H9 (cell line): ENCODE results near the gene VRK3. TPM values are rescaled to one million over a fixed set of nuclear protein-coding genes. Genes with fewer than 3 reads are reported as not detected.
A peak's percentile ranks its signal among the peaks of the same experiment; 100 is the strongest.

ENCODE experiments used
- DNase-seq: peaks from one replicate; pipeline ENCODE4 v3.0.0-alpha.2; 2017
- H2AFZ ChIP-seq: one replicate; pipeline ENCODE4 v1.6.1; 2013; ENCODE audit warnings: mild to moderate bottlenecking, low read length, control low read depth, moderate library complexity
- H2AK5ac ChIP-seq: 2 replicates; pipeline ENCODE4 v1.6.1; 2013; ENCODE audit warnings: low read length, control low read depth, mixed read lengths; ENCODE audit not compliant: insufficient read length
- H2BK120ac ChIP-seq: one replicate; pipeline ENCODE4 v1.6.1; 2013; ENCODE audit warnings: low read depth, mild to moderate bottlenecking, low read length, control low read depth, inconsistent platforms; ENCODE audit not compliant: poor library complexity, severe bottlenecking
- H2BK12ac ChIP-seq: 2 replicates; pipeline ENCODE4 v1.6.1; 2013; ENCODE audit warnings: low read length, control low read depth, mixed read lengths, low read depth; ENCODE audit not compliant: insufficient read length
- H2BK15ac ChIP-seq: 2 replicates; pipeline ENCODE4 v1.6.1; 2013; ENCODE audit warnings: low read depth, low read length, control low read depth
- H2BK20ac ChIP-seq: one replicate; pipeline ENCODE4 v1.6.1; 2013; ENCODE audit warnings: low read depth, mild to moderate bottlenecking, low read length, control low read depth, inconsistent platforms; ENCODE audit not compliant: poor library complexity, severe bottlenecking
- H2BK5ac ChIP-seq: 2 replicates; pipeline ENCODE4 v1.6.1; 2013; ENCODE audit warnings: low read length, control low read depth, mixed read lengths; ENCODE audit not compliant: insufficient read length
- H3K14ac ChIP-seq: 2 replicates; pipeline ENCODE4 v1.6.1; 2013; ENCODE audit warnings: low read length, control low read depth; ENCODE audit not compliant: insufficient read depth
- H3K18ac ChIP-seq: 2 replicates; pipeline ENCODE4 v1.6.1; 2013; ENCODE audit warnings: low read depth, mild to moderate bottlenecking, mixed read lengths, low read length, control low read depth; ENCODE audit not compliant: insufficient read length
- H3K23ac ChIP-seq: 2 replicates; pipeline ENCODE4 v1.6.1; 2013; ENCODE audit warnings: low read length, control low read depth, mixed read lengths, low read depth; ENCODE audit not compliant: insufficient read length
- H3K23me2 ChIP-seq: 2 replicates; pipeline ENCODE4 v1.6.1; 2013; ENCODE audit warnings: low read depth, mild to moderate bottlenecking, mixed read lengths, low read length, control low read depth; ENCODE audit not compliant: insufficient read length, poor library complexity, severe bottlenecking
- H3K27ac ChIP-seq: 2 replicates; pipeline ENCODE4 v1.5.1; 2013; ENCODE audit warnings: low read length, control low read depth, mixed read lengths, low read depth; ENCODE audit not compliant: insufficient read length
- H3K27me3 ChIP-seq: 2 replicates; pipeline ENCODE4 v1.6.1; 2013; ENCODE audit warnings: low read length, control low read depth, inconsistent platforms; ENCODE audit not compliant: insufficient read depth
- H3K4ac ChIP-seq: 2 replicates; pipeline ENCODE4 v1.6.1; 2013; ENCODE audit warnings: low read depth, mild to moderate bottlenecking, control low read depth, inconsistent platforms, low read length, moderate library complexity
- H3K4me1 ChIP-seq: 2 replicates; pipeline ENCODE4 v1.6.1; 2013; ENCODE audit warnings: low read length, control low read depth, inconsistent platforms; ENCODE audit not compliant: insufficient read depth
- H3K4me2 ChIP-seq: 2 replicates; pipeline ENCODE4 v1.6.1; 2013; ENCODE audit warnings: low read length, control low read depth, mixed read lengths; ENCODE audit not compliant: insufficient read length, insufficient read depth
- H3K56ac ChIP-seq: 2 replicates; pipeline ENCODE4 v1.6.1; 2013; ENCODE audit warnings: low read depth, mild to moderate bottlenecking, mixed read lengths, low read length, control low read depth; ENCODE audit not compliant: insufficient read length
- H3K79me1 ChIP-seq: 2 replicates; pipeline ENCODE4 v1.6.1; 2013; ENCODE audit warnings: low read depth, mild to moderate bottlenecking, moderate library complexity, low read length, control low read depth, inconsistent platforms; ENCODE audit not compliant: insufficient read depth, poor library complexity, severe bottlenecking
- H3K79me2 ChIP-seq: 2 replicates; pipeline ENCODE4 v1.6.1; 2013; ENCODE audit warnings: low read length, control low read depth, inconsistent platforms; ENCODE audit not compliant: insufficient read depth
- H3K9ac ChIP-seq: 2 replicates; pipeline ENCODE4 v1.6.1; 2013; ENCODE audit warnings: low read length, control low read depth, mixed read lengths; ENCODE audit not compliant: insufficient read length; ENCODE audit errors: extremely low read depth
- H3K9me3 ChIP-seq: one replicate; pipeline ENCODE4 v1.6.1; 2013; ENCODE audit warnings: low read depth, low read length, inconsistent platforms; ENCODE audit not compliant: control insufficient read depth
- H3T11ph ChIP-seq: one replicate; pipeline ENCODE4 v1.6.1; 2013; ENCODE audit warnings: mild to moderate bottlenecking, low read length, control low read depth, inconsistent platforms
- H4K20me1 ChIP-seq: one replicate; pipeline ENCODE4 v1.6.1; 2013; ENCODE audit not compliant: control insufficient read depth, insufficient read length, insufficient read depth
- H4K5ac ChIP-seq: 2 replicates; pipeline ENCODE4 v1.6.1; 2013; ENCODE audit warnings: low read depth, mild to moderate bottlenecking, mixed read lengths, low read length, control low read depth; ENCODE audit not compliant: insufficient read length
- H4K8ac ChIP-seq: replicated peaks from 2 replicates; pipeline ENCODE4 v1.6.1; 2013; ENCODE audit warnings: low read length, control low read depth, mixed read lengths, low read depth; ENCODE audit not compliant: insufficient read length
- H4K91ac ChIP-seq: 2 replicates; pipeline ENCODE4 v1.6.1; 2013; ENCODE audit warnings: low read depth, mild to moderate bottlenecking, moderate library complexity, mixed read lengths, low read length, control low read depth; ENCODE audit not compliant: insufficient read length
- H3K27ac Mint-ChIP-seq, 3 experiments: 2 replicates in 2 of 3; 3 replicates in 1 of 3; pipeline ENCODE4 v1.8.0; 2020 to 2021; ENCODE audit warnings: mixed read lengths in 3 of 3, mild to moderate bottlenecking in 1 of 3, moderate library complexity in 1 of 3
- H3K27me3 Mint-ChIP-seq: 2 replicates; pipeline ENCODE4 v1.8.0; 2021; ENCODE audit warnings: low read depth, mild to moderate bottlenecking, moderate library complexity, mixed read lengths
- H3K36me3 Mint-ChIP-seq, 3 experiments: 2 replicates in 2 of 3; 3 replicates in 1 of 3; pipeline ENCODE4 v1.8.0; 2020 to 2021; ENCODE audit warnings: low read depth in 3 of 3, mixed read lengths in 3 of 3; ENCODE audit not compliant: insufficient read depth in 1 of 3
- H3K4me1 Mint-ChIP-seq, 2 experiments: 2 replicates each; pipeline ENCODE4 v1.8.0; 2020; ENCODE audit warnings: mixed read lengths in 2 of 2
- H3K4me3 Mint-ChIP-seq, 2 experiments: 2 replicates in 1 of 2; 3 replicates in 1 of 2; pipeline ENCODE4 v1.8.0; 2020 to 2021; ENCODE audit warnings: mild to moderate bottlenecking in 2 of 2, mixed read lengths in 2 of 2, moderate library complexity in 1 of 2
- H3K9me3 Mint-ChIP-seq, 2 experiments: 2 replicates in 1 of 2; 3 replicates in 1 of 2; pipeline ENCODE4 v1.8.0; 2020; ENCODE audit warnings: mild to moderate bottlenecking in 2 of 2, mixed read lengths in 2 of 2, moderate library complexity in 1 of 2
- WGBS: extraction: QIAGEN DNeasy Blood & Tissue Kit; methylation state at CpG from one replicate; pipeline ENCODE4 v1.1.7; 2013; ENCODE audit warnings: missing lambda C conversion rate, low lambda C conversion rate, mixed read lengths; ENCODE audit not compliant: insufficient read length; ENCODE audit errors: extremely low coverage; 5-methylcytosine and 5-hydroxymethylcytosine counted together
- total RNA-seq: library from RNA; stranded (reverse); gene quantifications from 2 replicates; pipeline ENCODE4 v1.2.1, GENCODE V29; 2021
- TF ChIP-seq, protein P1 (sequence below): fragments of 200-600 bp; sonication (generic); conservative IDR thresholded peaks from 3 replicates; pipeline ENCODE4 v1.8.0; 2021; ENCODE audit warnings: antibody characterized with exemption, mild to moderate bottlenecking

VRK3 gene
- total RNA-seq, 1 experiment from 2014 or later = 33.5 TPM

DNA sequence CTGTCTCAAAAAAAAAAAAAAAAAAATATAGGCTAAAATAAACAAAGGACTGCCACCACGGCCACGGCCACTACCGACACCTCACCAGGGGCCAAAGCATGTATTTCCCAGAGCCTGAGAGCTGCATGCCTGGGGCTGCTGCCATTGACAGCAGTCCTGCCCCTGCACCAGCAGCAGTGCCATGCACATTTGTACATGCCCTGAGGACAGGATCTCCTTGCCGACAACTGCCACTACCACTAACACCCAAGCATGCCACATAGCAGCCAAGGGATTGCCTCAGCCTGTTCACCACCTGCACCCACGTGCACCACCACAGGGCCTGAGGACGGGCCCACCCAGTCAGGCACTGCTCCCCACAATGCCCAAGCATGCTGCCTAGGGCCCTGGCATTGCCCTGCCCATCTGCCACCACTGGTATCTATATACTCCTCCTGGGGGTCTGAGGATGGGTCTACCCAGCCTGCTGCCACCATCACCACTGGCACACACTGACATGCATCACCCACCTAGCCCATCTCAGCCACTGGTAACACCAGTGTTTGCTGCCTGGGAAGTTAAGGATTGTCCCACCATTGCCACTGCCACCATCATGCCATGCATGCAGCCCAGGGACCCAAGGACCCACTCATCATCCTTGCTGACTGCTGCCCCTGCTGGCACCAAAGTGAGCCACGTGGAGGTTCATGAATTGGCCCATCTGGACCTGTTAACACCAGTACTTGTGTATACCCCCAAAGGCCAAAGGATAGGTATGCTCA lies 85.3 kb downstream of the VRK3 start:
- Histone ChIP-seq H2BK20ac (no peak overlapping the region), H2BK120ac (no peak overlapping the region), H3K4me1 (no peaks in the 10 kb centered on the region), H2AFZ (no peak overlapping the region), H4K8ac (no peak overlapping the region), H4K91ac (no peak overlapping the region), H3K79me2 (no peaks in the 10 kb centered on the region), H2BK5ac (no peak overlapping the region), H2BK12ac (no peak overlapping the region), H4K20me1 (no peaks in the 10 kb centered on the region), H2BK15ac (no peak overlapping the region), H3K79me1 (no peaks in the 10 kb centered on the region), H3K4me2 (no peak overlapping the region), H3K9me3 (no peaks in the 10 kb centered on the region), H3K23ac (no peak overlapping the region), H3K27me3 (no peaks in the 10 kb centered on the region), H3K18ac (no peak overlapping the region), H3K27ac (no peak overlapping the region), H3K14ac (no peak overlapping the region), H2AK5ac (no peak overlapping the region), H3K56ac (no peak overlapping the region), H3K9ac (no peak overlapping the region), H4K5ac (no peak overlapping the region), H3K23me2 (no peaks in the 10 kb centered on the region), H3T11ph (no peak overlapping the region), H3K4ac (no peak overlapping the region)
- DNase-seq = no peak
- TF ChIP-seq, protein P1, sequence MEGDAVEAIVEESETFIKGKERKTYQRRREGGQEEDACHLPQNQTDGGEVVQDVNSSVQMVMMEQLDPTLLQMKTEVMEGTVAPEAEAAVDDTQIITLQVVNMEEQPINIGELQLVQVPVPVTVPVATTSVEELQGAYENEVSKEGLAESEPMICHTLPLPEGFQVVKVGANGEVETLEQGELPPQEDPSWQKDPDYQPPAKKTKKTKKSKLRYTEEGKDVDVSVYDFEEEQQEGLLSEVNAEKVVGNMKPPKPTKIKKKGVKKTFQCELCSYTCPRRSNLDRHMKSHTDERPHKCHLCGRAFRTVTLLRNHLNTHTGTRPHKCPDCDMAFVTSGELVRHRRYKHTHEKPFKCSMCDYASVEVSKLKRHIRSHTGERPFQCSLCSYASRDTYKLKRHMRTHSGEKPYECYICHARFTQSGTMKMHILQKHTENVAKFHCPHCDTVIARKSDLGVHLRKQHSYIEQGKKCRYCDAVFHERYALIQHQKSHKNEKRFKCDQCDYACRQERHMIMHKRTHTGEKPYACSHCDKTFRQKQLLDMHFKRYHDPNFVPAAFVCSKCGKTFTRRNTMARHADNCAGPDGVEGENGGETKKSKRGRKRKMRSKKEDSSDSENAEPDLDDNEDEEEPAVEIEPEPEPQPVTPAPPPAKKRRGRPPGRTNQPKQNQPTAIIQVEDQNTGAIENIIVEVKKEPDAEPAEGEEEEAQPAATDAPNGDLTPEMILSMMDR = peak; percentile 40; the same call in 2 of the 3 replicates
- peaks cover 15% of the 10 kb centered on the region for H3K27me3 Mint-ChIP-seq
- H3K27ac Mint-ChIP-seq = no peak overlapping the region
- no CpG with 5 or more reads among the region's 7 CpGs for WGBS
- no peaks in the 10 kb centered on the region for H3K4me1 Mint-ChIP-seq
- H3K36me3 Mint-ChIP-seq = no peaks in the 10 kb centered on the region
- no peak overlapping the region for H3K4me3 Mint-ChIP-seq
- H3K9me3 Mint-ChIP-seq = no peaks in the 10 kb centered on the region
